GM12801 (cell line): ENCODE data around the gene CENPX.

Experiments
- CTCF ChIP-seq: IDR thresholded peaks from one replicate; pipeline ENCODE4 v1.5.1; 2011; ENCODE audit warnings: control low read depth; ENCODE audit not compliant: insufficient read length; ENCODE audit errors: extremely low read depth

Gene CENPX

GRCh38 chr17:81976332-81977210 lies 46.1 kb downstream of the CENPX start:
- no peak for TF ChIP-seq CTCF

- TF ChIP-seq CTCF: no peak
Measured at GRCh38 chr17:81973432-81973831, 49.2 kb downstream of the CENPX start.

GRCh38 chr17:81968850-81969812 lies 53.5 kb downstream of the CENPX start:
- TF ChIP-seq CTCF: no peak
